Nephron (organoid): ENCODE measurements around the gene WDSUB1.
A peak's percentile ranks its signal among the peaks of the same experiment; 100 is the strongest.

Experiments used
- H3K27ac Mint-ChIP-seq, 3 experiments: 2 replicates each; pipeline ENCODE4 v1.8.0; 2020; ENCODE audit warnings: mixed read lengths in 3 of 3, mild to moderate bottlenecking in 2 of 3, moderate library complexity in 1 of 3
- H3K27me3 Mint-ChIP-seq: 2 replicates; pipeline ENCODE4 v1.8.0; 2021; ENCODE audit warnings: low read depth, mild to moderate bottlenecking, moderate library complexity, mixed read lengths
- H3K36me3 Mint-ChIP-seq: 2 replicates; pipeline ENCODE4 v1.8.0; 2020; ENCODE audit warnings: low read depth, mixed read lengths
- H3K4me1 Mint-ChIP-seq: 2 replicates; pipeline ENCODE4 v1.8.0; 2020; ENCODE audit warnings: mixed read lengths
- H3K4me3 Mint-ChIP-seq, 3 experiments: 2 replicates each; pipeline ENCODE4 v1.8.0; 2020; ENCODE audit warnings: mild to moderate bottlenecking in 3 of 3, mixed read lengths in 3 of 3, moderate library complexity in 2 of 3
- H3K9me3 Mint-ChIP-seq: 2 replicates; pipeline ENCODE4 v1.8.0; 2020; ENCODE audit warnings: mixed read lengths
- CTCF ChIP-seq, 3 experiments: fragments of 200-600 bp; sonication (generic); IDR thresholded peaks; one replicate each; pipeline ENCODE4 v1.5.0; 2021; ENCODE audit warnings: antibody characterized with exemption in 3 of 3; ENCODE audit not compliant: unreplicated experiment in 3 of 3

The WDSUB1 gene

GRCh38 chr2:159262226-159262625 lies 24.3 kb downstream of the WDSUB1 start:
- no peaks in the 10 kb centered on the region for H3K27me3 Mint-ChIP-seq
- no peak for TF ChIP-seq CTCF (IDR thresholded peaks at IDR 0.05; ENCODE audit: unreplicated experiment in 3 of 3)
- H3K4me3 Mint-ChIP-seq, result no peak overlapping the region
- peaks cover 47% of the 10 kb centered on the region for H3K36me3 Mint-ChIP-seq
- no peaks in the 10 kb centered on the region for H3K4me1 Mint-ChIP-seq
- H3K27ac Mint-ChIP-seq, result no peak overlapping the region
- H3K9me3 Mint-ChIP-seq, result no peaks in the 10 kb centered on the region

GRCh38 chr2:159256159-159256558 lies 30.3 kb downstream of the WDSUB1 start:
- no peaks in the 10 kb centered on the region for H3K27me3 Mint-ChIP-seq
- no peaks in the 10 kb centered on the region for H3K9me3 Mint-ChIP-seq
- no peak for TF ChIP-seq CTCF (IDR thresholded peaks at IDR 0.05; ENCODE audit: unreplicated experiment in 3 of 3)
- H3K36me3 Mint-ChIP-seq, result peaks cover 43% of the 10 kb centered on the region
- no peak overlapping the region for H3K4me3 Mint-ChIP-seq
- no peaks in the 10 kb centered on the region for H3K4me1 Mint-ChIP-seq
- peak overlapping the region in 1 of 3 experiments; percentile 14 for H3K27ac Mint-ChIP-seq

GRCh38 chr2:159252905-159253304 lies 33.6 kb downstream of the WDSUB1 start:
- Mint-ChIP-seq H3K4me1 (no peaks in the 10 kb centered on the region), H3K4me3 (no peak overlapping the region), H3K27ac (no peak overlapping the region), H3K27me3 (no peaks in the 10 kb centered on the region), H3K36me3 (peaks cover 43% of the 10 kb centered on the region), H3K9me3 (peaks cover 2% of the 10 kb centered on the region)
- no peak for TF ChIP-seq CTCF (IDR thresholded peaks at IDR 0.05; ENCODE audit: unreplicated experiment in 3 of 3)

GRCh38 chr2:159251296-159252173 lies 35.0 kb downstream of the WDSUB1 start:
- Mint-ChIP-seq H3K4me1 (no peaks in the 10 kb centered on the region), H3K4me3 (no peak overlapping the region), H3K36me3 (peaks cover 57% of the 10 kb centered on the region), H3K27me3 (no peaks in the 10 kb centered on the region), H3K9me3 (peaks cover 2% of the 10 kb centered on the region), H3K27ac (no peak overlapping the region)
- no peak for TF ChIP-seq CTCF (IDR thresholded peaks at IDR 0.05; ENCODE audit: unreplicated experiment in 3 of 3)

GRCh38 chr2:159249990-159250715 lies 36.4 kb downstream of the WDSUB1 start:
- peaks cover 10% of the 10 kb centered on the region for H3K9me3 Mint-ChIP-seq
- H3K4me3 Mint-ChIP-seq, result no peak overlapping the region

More at GRCh38 chr2:159249990-159250715, 36.4 kb downstream of the WDSUB1 start:
- no peak for TF ChIP-seq CTCF (IDR thresholded peaks at IDR 0.05; ENCODE audit: unreplicated experiment in 3 of 3)
- Mint-ChIP-seq H3K27ac (peak overlapping the region in 2 of 3 experiments; percentile 16 to 55), H3K36me3 (peaks cover 66% of the 10 kb centered on the region), H3K27me3 (no peaks in the 10 kb centered on the region), H3K4me1 (no peaks in the 10 kb centered on the region)
